ENCODE measurements around the gene AIP. TPM values are rescaled to one million over a fixed set of nuclear protein-coding genes. Genes with fewer than 3 reads are reported as not detected.

The AIP gene
- total RNA-seq, result 62.0 and 63.4 TPM in 2 replicates

DNA sequence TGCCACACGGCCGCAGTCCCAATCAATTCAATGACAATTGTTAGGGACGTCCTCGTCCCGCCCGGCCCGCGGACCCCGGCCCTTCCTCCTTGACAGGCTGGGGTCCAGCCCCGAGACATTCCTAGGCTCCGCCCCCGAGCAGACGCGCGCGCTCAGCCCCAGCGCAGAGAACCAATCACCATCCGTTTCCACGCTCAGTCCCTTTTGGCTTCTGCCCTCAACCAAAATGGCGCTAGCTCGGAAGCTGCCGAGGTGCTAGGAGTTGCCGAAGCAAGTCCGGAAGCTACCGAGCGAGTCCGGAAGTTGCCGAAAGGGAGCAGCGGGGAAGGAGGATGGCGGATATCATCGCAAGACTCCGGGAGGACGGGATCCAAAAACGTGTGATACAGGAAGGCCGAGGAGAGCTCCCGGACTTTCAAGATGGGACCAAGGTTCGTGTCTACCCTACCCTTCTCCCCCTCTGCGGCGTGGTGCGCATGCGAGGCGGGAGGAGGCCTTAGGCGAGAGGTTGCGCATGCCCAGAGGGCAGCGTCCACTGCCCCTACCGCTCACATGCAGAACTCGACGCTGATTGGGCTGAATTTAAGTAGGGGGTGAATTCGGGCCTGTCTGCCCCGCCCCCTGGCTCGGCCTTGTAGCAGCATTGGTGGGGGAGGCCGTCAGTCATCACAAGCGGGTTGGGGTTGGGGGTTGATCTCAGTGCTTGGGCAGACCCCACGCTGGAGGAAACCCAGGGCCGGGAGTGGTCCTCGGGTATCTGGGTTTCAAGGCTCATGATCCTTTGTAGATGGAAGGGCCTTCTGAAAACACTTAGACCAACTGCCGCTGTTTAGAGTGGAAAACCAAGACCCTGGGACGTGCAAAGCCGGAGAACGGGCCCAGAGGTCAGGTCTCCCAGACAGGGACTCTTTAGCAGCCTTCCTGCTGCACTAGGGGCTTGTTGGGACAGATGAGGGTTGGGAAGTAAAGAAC is at the start of gene AIP:
Gene AIP, plus strand, starts transcription at position 200 of the 972 bp plus-strand sequence. Its CDS starts 133 bp downstream, at position 333.
- H3K4me3 ChIP-seq (ENCODE audit: low read depth, low read length), result peak within 1 kb of the TSS; percentile 68
- peak; percentile 21 for TF ChIP-seq CTCF (conservative IDR thresholded peaks at IDR 0.05; ENCODE audit: low read depth, low read length)
- peak; percentile 88 for DNase-seq (ENCODE audit: low read depth)

GRCh38 chr11:67433536-67434394 is 49.1 kb upstream of the AIP start:
- no peak for TF ChIP-seq CTCF (conservative IDR thresholded peaks at IDR 0.05; ENCODE audit: low read depth, low read length)
- no peak overlapping the region for H3K4me3 ChIP-seq (ENCODE audit: low read depth, low read length)
- DNase-seq (ENCODE audit: low read depth), result no peak

DNA sequence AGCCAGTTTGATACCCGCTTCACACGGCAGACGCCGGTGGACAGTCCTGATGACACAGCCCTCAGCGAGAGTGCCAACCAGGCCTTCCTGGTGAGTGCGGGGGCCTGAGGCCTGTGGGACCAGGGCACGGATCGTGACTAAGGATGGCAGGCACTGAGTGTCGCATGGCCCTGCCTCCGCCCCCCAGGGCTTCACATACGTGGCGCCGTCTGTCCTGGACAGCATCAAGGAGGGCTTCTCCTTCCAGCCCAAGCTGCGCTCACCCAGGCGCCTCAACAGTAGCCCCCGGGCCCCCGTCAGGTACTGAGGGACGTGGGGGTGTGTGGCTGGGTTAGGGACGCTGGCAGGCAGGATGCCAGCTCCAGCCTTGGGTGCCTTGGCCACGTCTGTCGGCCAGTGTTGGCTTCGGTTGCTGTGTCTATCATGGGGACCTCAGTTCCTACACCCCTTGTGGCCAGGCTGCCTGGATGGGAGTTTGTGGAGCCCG is 48.4 kb upstream of the AIP start:
- DNase-seq (ENCODE audit: low read depth), result no peak
- TF ChIP-seq CTCF (conservative IDR thresholded peaks at IDR 0.05; ENCODE audit: low read depth, low read length), result no peak

DNA sequence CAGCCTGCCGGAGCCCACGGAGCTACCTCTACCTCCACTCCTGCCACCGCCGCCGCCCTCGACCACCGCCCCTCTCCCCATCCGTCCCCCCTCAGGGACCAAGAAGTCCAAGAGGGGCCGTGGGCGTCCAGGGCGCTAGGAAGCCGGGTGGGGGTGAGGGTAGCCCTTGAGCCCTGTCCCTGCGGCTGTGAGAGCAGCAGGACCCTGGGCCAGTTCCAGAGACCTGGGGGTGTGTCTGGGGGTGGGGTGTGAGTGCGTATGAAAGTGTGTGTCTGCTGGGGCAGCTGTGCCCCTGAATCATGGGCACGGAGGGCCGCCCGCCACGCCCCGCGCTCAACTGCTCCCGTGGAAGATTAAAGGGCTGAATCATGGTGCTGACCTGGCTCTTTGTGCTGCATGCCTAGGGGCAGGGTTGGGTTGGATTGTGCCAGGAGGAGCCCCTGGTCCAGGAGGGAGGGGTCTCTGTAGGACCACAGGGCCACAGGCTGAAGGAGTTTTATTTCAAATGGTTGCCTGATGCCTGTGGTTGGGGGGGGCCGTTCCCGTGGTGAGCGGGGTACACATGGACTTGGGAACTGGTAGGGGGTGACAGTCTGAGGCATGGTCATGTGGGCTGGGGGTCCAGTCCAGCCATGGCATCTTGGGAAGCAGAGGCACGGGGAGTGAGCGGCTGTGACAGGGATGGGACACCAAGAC is 47.6 kb upstream of the AIP start:
- no peak overlapping the region for H3K4me3 ChIP-seq (ENCODE audit: low read depth, low read length)
- no peak for DNase-seq (ENCODE audit: low read depth)
- TF ChIP-seq CTCF (conservative IDR thresholded peaks at IDR 0.05; ENCODE audit: low read depth, low read length), result no peak

More for the DNA sequence above, 48.4 kb upstream of the AIP start:
- no peak overlapping the region for H3K4me3 ChIP-seq (ENCODE audit: low read depth, low read length)

- H3K4me3 ChIP-seq (ENCODE audit: low read depth, low read length), result no peak overlapping the region
- no peak for DNase-seq (ENCODE audit: low read depth)
- TF ChIP-seq CTCF (conservative IDR thresholded peaks at IDR 0.05; ENCODE audit: low read depth, low read length), result no peak
Observed at GRCh38 chr11:67435727-67436458, 46.9 kb upstream of the AIP start.
